Stomach (tissue), 9 donors: Measurements from ENCODE around the gene KIRREL3. TPM values are rescaled to one million over a fixed set of nuclear protein-coding genes. Genes with fewer than 3 reads are reported as not detected.

Experiments
- DNase-seq, 2 donors: peaks; one replicate each; pipeline versions ENCODE4 v3.0.0 to v3.0.0-alpha.2; 2013 to 2019
- H3K27ac ChIP-seq, 5 donors: fragments of 200-600 bp in 4 of 5; sonication (generic) in 4 of 5; one replicate each; pipeline ENCODE4 v1.5.1; 2013 to 2019; ENCODE audit warnings: mild to moderate bottlenecking in 1 of 5, moderate library complexity in 1 of 5
- H3K27me3 ChIP-seq, 3 donors: fragments of 200-600 bp; sonication (generic); one replicate each; pipeline ENCODE4 v1.5.1; 2017 to 2019; ENCODE audit warnings: mixed run types in 1 of 3
- H3K36me3 ChIP-seq, 4 donors: fragments of 200-600 bp; sonication (generic); 1 replicate in 3 of 4; 2 replicates in 1 of 4; pipeline ENCODE4 v1.5.1; 2016 to 2019
- H3K4me1 ChIP-seq, 4 donors: fragments of 200-600 bp; sonication (generic); one replicate each; pipeline ENCODE4 v1.5.1; 2016 to 2019
- H3K4me3 ChIP-seq, 4 donors: fragments of 200-600 bp; sonication (generic) in 3 of 4; one replicate each; pipeline ENCODE4 v1.5.1; 2016 to 2019; ENCODE audit warnings: mild to moderate bottlenecking in 1 of 4
- H3K9me3 ChIP-seq, 4 donors: fragments of 200-600 bp; sonication (generic); one replicate each; pipeline ENCODE4 v1.5.1; 2016 to 2019
- CTCF ChIP-seq, 7 experiments: fragments of 450-650 bp in 4 of 7; fragments of 200-600 bp in 3 of 7; sonication (generic) in 3 of 7; IDR thresholded peaks; one replicate each; pipeline ENCODE4 v1.5.1; 2016 to 2019; ENCODE audit warnings: antibody characterized with exemption in 7 of 7, control low read depth in 2 of 7, mild to moderate bottlenecking in 1 of 7
- EP300 ChIP-seq: sonication (generic); formaldehyde crosslinking; IDR thresholded peaks from one replicate; pipeline ENCODE4 v1.6.1; 2017; ENCODE audit warnings: antibody characterized with exemption
- POLR2A ChIP-seq, 4 donors: fragments of 450-650 bp; IDR thresholded peaks; one replicate each; pipeline ENCODE4 v1.6.1; 2016; ENCODE audit warnings: antibody characterized with exemption in 4 of 4, control low read depth in 2 of 4, mild to moderate bottlenecking in 1 of 4, moderate library complexity in 1 of 4
- POLR2AphosphoS5 ChIP-seq, 3 donors: sonication (generic); formaldehyde crosslinking; IDR thresholded peaks; one replicate each; pipeline ENCODE4 v1.6.1; 2016; ENCODE audit warnings: antibody characterized with exemption in 3 of 3
- WGBS, 5 donors: extraction: QIAGEN DNeasy Blood & Tissue Kit in 3 of 5; methylation state at CpG; one replicate each; pipeline versions ENCODE4 v1.1.5 to v1.1.7; 2013 to 2018; 5-methylcytosine and 5-hydroxymethylcytosine counted together
- intact Hi-C: fragments of 100-400 bp; cut with DNase I; formaldehyde crosslinking; loops from one replicate; pipeline ENCODE4 v1.15.1; 2023; ENCODE audit warnings: low total_unique reads
- polyA plus RNA-seq, 3 donors: library from polyadenylated mRNA; stranded (reverse); fragments of 200-250 nt; gene quantifications; one replicate each; pipeline ENCODE4 v1.2.3, GENCODE V29; 2013
- total RNA-seq, 5 donors: library from RNA; depleted of rRNA; stranded (reverse); fragments of >200 nt; gene quantifications; one replicate each; pipeline versions ENCODE4 v1.1.0 to v1.2.3, GENCODE V29; 2014 to 2016
- donor health status: healthy with polysubstance abuse.
- donor health status: Bipolar disorder and iron deficiency.
- donor health status: healthy.

Gene KIRREL3
- total and polyA plus RNA-seq, 8 donors = 0.10 to 1.7 (median 0.38) TPM; not detected in 4

- H3K4me1 ChIP-seq = no peaks in the 10 kb centered on the region
- intact Hi-C loops = no loop called here
- 86 to 95% (median 92%) methylated on average over 2 of the region's 2 CpGs for WGBS, 5 donors
- H3K36me3 ChIP-seq = no peaks in the 10 kb centered on the region
- H3K27ac ChIP-seq = no peak overlapping the region
- no peaks in the 10 kb centered on the region for H3K9me3 ChIP-seq
- peaks cover 0 to 5% (median 4%) of the 10 kb centered on the region in 3 donors for H3K27me3 ChIP-seq
- no peak for DNase-seq
- TF ChIP-seq EP300 = no peak
- TF ChIP-seq CTCF (IDR thresholded peaks at IDR 0.05) = no peak
- TF ChIP-seq POLR2A (IDR thresholded peaks at IDR 0.05) = no peak
- no peak for TF ChIP-seq POLR2AphosphoS5 (IDR thresholded peaks at IDR 0.05)
- H3K4me3 ChIP-seq = no peak overlapping the region
These were observed 335.9 kb downstream of the KIRREL3 start for GRCh38 chr11:126664643-126665042.

GRCh38 chr11:126663749-126664592 is 336.6 kb downstream of the KIRREL3 start:
- intact Hi-C loops = no loop called here
- no peak for DNase-seq
- no peaks in the 10 kb centered on the region for H3K4me1 ChIP-seq
- 86 to 93% (median 89%) methylated on average over 3 of the region's 3 CpGs for WGBS, 5 donors
- peaks cover 0 to 5% (median 4%) of the 10 kb centered on the region in 3 donors for H3K27me3 ChIP-seq
- no peaks in the 10 kb centered on the region for H3K36me3 ChIP-seq
- H3K9me3 ChIP-seq = no peaks in the 10 kb centered on the region
- no peak overlapping the region for H3K4me3 ChIP-seq
- TF ChIP-seq POLR2A (IDR thresholded peaks at IDR 0.05) (no peak), EP300 (no peak), CTCF (IDR thresholded peaks at IDR 0.05) (no peak), POLR2AphosphoS5 (IDR thresholded peaks at IDR 0.05) (no peak)
- H3K27ac ChIP-seq = no peak overlapping the region

GRCh38 chr11:126662035-126662790 is 338.4 kb downstream of the KIRREL3 start:
- H3K4me1 ChIP-seq = no peaks in the 10 kb centered on the region
- WGBS, 5 donors = 70 to 85% (median 78%) methylated on average over 8 of the region's 8 CpGs

More at GRCh38 chr11:126662035-126662790, 338.4 kb downstream of the KIRREL3 start:
- intact Hi-C loops = no loop called here
- Histone ChIP-seq H3K9me3 (no peaks in the 10 kb centered on the region), H3K27me3 (no peaks in the 10 kb centered on the region), H3K27ac (no peak overlapping the region), H3K36me3 (no peaks in the 10 kb centered on the region), H3K4me3 (no peak overlapping the region)
- DNase-seq = no peak
- no peak for TF ChIP-seq EP300
- TF ChIP-seq POLR2A (IDR thresholded peaks at IDR 0.05) = no peak
- no peak for TF ChIP-seq CTCF (IDR thresholded peaks at IDR 0.05)
- TF ChIP-seq POLR2AphosphoS5 (IDR thresholded peaks at IDR 0.05) = no peak
